ENCODE results near the gene DSG2. TPM values are rescaled to one million over a fixed set of nuclear protein-coding genes. Genes with fewer than 3 reads are reported as not detected.

The DSG2 gene
- polyA plus RNA-seq, 1 donor from 2014 or later, result 0.94 TPM

DNA sequence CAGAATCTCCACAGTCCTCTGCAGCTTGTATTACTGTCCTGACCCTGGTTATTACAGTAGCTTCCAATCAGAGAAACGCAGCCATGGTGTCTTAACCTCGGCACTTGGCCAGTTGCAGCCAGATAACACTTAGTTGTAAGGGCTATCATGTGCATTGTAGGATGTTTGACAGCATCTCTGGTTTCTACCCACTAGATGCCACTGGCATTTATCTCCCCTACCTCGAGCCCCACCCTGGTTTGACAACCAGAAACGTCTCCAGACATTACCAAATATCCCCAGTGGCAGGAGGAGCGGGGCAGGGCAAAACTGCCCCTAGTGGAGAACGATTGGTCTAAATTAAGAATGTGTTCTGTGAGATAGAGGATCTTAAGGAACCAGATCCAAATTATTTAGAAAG lies 13.1 kb downstream of the DSG2 start:
- no peak overlapping the region for H3K4me2 ChIP-seq (ENCODE audit: low read length)
- no peak overlapping the region for H3K9ac ChIP-seq (ENCODE audit: low read length)

DNA sequence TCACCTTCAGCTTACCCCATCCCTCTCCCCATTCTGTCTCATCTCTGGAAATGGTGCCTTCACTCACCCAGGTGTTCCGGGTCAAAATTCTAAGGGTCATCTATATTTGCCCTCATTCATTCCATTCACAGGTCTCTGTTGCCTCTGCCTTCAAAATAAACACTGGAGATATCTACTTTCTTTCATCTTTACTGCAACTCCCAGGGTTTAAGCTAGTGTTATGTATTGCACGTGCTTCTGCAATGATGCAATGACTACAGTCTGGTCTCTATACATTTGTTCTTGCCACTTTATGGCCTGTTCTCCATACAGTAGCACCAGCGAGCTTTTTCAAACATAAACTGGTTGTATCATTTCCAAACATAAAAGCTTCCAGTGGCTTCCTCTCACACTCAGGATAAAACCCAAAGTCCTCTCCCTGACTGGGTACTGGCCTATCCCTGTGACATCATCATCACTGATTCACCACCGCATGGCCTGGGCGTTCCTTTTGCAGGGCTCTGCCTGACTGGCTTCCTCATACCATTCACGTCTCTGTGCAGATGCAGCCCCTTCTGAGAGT lies 14.3 kb downstream of the DSG2 start:
- H3K4me2 ChIP-seq (ENCODE audit: low read length), result no peak overlapping the region
- no peaks in the 10 kb centered on the region for H3K27me3 ChIP-seq (ENCODE audit: insufficient read depth, low read depth, low read length)
- H3F3A ChIP-seq (ENCODE audit: insufficient read depth, low read length, poor library complexity, severe bottlenecking), result no peaks in the 10 kb centered on the region
- no peaks in the 10 kb centered on the region for H3K36me3 ChIP-seq (ENCODE audit: insufficient read depth, low read length)
- no peak overlapping the region for H2AFZ ChIP-seq (ENCODE audit: low read depth, low read length)
- TF ChIP-seq RAD21 (conservative IDR thresholded peaks at IDR 0.05) (no peak), EZH2 (IDR thresholded peaks at IDR 0.05; ENCODE audit: borderline replicate concordance, insufficient read depth, low read length, poor library complexity, severe bottlenecking) (no peak), POLR2AphosphoS5 (IDR thresholded peaks at IDR 0.05) (no peak), TAF1 (IDR thresholded peaks at IDR 0.05; ENCODE audit: low read depth) (no peak), MXI1 (conservative IDR thresholded peaks at IDR 0.05; ENCODE audit: poor library complexity, severe bottlenecking) (no peak), SMC3 (conservative IDR thresholded peaks at IDR 0.05; ENCODE audit: poor library complexity) (no peak), EP300 (conservative IDR thresholded peaks at IDR 0.05; ENCODE audit: poor library complexity, severe bottlenecking) (no peak)
- TF ChIP-seq, protein P1, sequence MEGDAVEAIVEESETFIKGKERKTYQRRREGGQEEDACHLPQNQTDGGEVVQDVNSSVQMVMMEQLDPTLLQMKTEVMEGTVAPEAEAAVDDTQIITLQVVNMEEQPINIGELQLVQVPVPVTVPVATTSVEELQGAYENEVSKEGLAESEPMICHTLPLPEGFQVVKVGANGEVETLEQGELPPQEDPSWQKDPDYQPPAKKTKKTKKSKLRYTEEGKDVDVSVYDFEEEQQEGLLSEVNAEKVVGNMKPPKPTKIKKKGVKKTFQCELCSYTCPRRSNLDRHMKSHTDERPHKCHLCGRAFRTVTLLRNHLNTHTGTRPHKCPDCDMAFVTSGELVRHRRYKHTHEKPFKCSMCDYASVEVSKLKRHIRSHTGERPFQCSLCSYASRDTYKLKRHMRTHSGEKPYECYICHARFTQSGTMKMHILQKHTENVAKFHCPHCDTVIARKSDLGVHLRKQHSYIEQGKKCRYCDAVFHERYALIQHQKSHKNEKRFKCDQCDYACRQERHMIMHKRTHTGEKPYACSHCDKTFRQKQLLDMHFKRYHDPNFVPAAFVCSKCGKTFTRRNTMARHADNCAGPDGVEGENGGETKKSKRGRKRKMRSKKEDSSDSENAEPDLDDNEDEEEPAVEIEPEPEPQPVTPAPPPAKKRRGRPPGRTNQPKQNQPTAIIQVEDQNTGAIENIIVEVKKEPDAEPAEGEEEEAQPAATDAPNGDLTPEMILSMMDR (IDR thresholded peaks at IDR 0.05; ENCODE audit: poor library complexity, severe bottlenecking), result no peak
- TF ChIP-seq, protein P2, sequence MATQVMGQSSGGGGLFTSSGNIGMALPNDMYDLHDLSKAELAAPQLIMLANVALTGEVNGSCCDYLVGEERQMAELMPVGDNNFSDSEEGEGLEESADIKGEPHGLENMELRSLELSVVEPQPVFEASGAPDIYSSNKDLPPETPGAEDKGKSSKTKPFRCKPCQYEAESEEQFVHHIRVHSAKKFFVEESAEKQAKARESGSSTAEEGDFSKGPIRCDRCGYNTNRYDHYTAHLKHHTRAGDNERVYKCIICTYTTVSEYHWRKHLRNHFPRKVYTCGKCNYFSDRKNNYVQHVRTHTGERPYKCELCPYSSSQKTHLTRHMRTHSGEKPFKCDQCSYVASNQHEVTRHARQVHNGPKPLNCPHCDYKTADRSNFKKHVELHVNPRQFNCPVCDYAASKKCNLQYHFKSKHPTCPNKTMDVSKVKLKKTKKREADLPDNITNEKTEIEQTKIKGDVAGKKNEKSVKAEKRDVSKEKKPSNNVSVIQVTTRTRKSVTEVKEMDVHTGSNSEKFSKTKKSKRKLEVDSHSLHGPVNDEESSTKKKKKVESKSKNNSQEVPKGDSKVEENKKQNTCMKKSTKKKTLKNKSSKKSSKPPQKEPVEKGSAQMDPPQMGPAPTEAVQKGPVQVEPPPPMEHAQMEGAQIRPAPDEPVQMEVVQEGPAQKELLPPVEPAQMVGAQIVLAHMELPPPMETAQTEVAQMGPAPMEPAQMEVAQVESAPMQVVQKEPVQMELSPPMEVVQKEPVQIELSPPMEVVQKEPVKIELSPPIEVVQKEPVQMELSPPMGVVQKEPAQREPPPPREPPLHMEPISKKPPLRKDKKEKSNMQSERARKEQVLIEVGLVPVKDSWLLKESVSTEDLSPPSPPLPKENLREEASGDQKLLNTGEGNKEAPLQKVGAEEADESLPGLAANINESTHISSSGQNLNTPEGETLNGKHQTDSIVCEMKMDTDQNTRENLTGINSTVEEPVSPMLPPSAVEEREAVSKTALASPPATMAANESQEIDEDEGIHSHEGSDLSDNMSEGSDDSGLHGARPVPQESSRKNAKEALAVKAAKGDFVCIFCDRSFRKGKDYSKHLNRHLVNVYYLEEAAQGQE (IDR thresholded peaks at IDR 0.05; ENCODE audit: borderline replicate concordance), result no peak
- H3K27ac ChIP-seq (ENCODE audit: low read length), result no peak overlapping the region
- H4K20me1 ChIP-seq (ENCODE audit: insufficient read depth), result no peaks in the 10 kb centered on the region
- no peak overlapping the region for H3K9ac ChIP-seq (ENCODE audit: low read length)
- no peak overlapping the region for H3K4me3 ChIP-seq (ENCODE audit: low read length)
- no peaks in the 10 kb centered on the region for H3K79me2 ChIP-seq (replicated peaks; ENCODE audit: insufficient read depth, low read length)
- no peaks in the 10 kb centered on the region for H3K9me2 ChIP-seq (ENCODE audit: insufficient read depth, low read length)
- H3K9me3 ChIP-seq (ENCODE audit: low read length), result no peaks in the 10 kb centered on the region

More for the DNA sequence above, 13.1 kb downstream of the DSG2 start:
- Histone ChIP-seq H3K27ac (ENCODE audit: low read length) (no peak overlapping the region), H3K36me3 (ENCODE audit: insufficient read depth, low read length) (no peaks in the 10 kb centered on the region), H2AFZ (ENCODE audit: low read depth, low read length) (no peak overlapping the region), H3K79me2 (replicated peaks; ENCODE audit: insufficient read depth, low read length) (no peaks in the 10 kb centered on the region), H3K4me3 (ENCODE audit: low read length) (no peak overlapping the region), H3K27me3 (ENCODE audit: insufficient read depth, low read depth, low read length) (no peaks in the 10 kb centered on the region), H3K9me3 (ENCODE audit: low read length) (no peaks in the 10 kb centered on the region), H4K20me1 (ENCODE audit: insufficient read depth) (no peaks in the 10 kb centered on the region), H3F3A (ENCODE audit: insufficient read depth, low read length, poor library complexity, severe bottlenecking) (no peaks in the 10 kb centered on the region), H3K9me2 (ENCODE audit: insufficient read depth, low read length) (no peaks in the 10 kb centered on the region)
- TF ChIP-seq, protein P2 (IDR thresholded peaks at IDR 0.05; ENCODE audit: borderline replicate concordance), result no peak
- no peak for TF ChIP-seq POLR2AphosphoS5 (IDR thresholded peaks at IDR 0.05)
- TF ChIP-seq SMC3 (conservative IDR thresholded peaks at IDR 0.05; ENCODE audit: poor library complexity), result no peak
- TF ChIP-seq EZH2 (IDR thresholded peaks at IDR 0.05; ENCODE audit: borderline replicate concordance, insufficient read depth, low read length, poor library complexity, severe bottlenecking), result no peak
- TF ChIP-seq EP300 (conservative IDR thresholded peaks at IDR 0.05; ENCODE audit: poor library complexity, severe bottlenecking), result no peak
- TF ChIP-seq TAF1 (IDR thresholded peaks at IDR 0.05; ENCODE audit: low read depth), result no peak
